COLO829 (cell line): Measurements from ENCODE around the gene CAMK1D.

Experiments used
- DNase-seq: peaks from one replicate; pipeline ENCODE4 v3.0.0; 2012; ENCODE audit warnings: low spot score

Gene CAMK1D

DNA sequence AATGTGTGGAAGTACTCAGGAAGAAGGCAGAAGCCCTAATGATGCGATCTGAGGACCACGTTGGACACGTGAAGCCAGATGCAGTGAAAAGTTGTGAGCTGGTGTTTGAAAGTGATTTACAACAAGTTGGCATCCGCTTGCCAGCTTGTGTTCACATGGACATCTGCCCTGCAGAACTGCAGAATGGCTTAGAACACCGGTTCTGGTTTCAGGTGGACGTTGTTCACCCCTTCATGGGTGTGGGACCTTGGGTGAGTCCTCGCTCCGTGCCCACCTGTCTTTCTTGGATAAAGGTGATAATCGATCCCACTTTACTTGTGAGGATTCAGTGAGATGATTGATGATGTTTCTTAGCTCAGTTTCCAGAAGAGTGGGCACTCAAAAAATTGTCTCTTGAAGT, 53.8 kb downstream of the CAMK1D start:
- no peak for DNase-seq

DNA sequence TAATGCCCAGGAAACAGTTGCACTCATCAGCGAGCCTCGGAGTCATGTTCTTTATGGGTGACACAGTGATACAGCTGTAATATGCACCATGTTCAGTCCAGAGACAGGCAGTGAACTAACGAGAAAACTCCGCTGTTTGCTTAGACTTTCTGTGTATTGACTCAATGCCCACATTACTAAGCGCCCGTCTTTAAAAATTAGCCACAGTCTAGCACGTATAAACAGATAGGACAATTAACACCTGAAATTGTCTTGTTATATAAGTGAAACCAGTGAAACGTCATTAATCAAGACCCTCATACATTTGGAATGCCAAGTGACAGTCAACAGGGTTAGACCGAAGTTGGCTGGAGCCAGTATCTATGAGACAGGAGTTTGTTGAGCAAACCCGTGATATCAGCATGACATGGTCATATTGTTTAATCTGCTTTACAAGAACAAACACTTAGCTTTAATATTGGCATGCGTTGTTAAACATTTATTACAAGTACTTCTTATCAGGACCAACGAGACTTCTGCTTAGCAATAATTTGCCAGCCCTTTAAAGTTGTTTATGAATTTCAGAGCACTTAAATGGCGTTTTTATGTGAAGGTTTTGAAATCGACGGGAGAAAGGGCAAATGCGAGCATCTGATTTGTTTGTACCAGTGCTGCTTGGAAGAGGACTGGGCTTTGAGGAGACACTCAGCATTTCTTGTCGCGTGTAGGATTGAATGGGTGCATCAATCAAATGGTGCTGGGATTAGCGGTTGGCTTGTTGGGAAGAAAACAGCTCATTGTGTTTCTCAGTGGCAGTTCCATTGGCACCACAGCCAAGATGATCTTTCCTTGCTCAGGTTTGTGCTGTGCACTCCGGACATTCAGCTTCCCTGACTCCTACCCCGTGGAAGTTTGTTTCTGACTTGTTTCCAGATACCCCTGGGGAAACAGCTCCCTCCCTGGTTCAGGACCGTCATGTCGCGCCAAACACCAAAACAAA, 56.3 kb downstream of the CAMK1D start:
- DNase-seq: no peak

DNA sequence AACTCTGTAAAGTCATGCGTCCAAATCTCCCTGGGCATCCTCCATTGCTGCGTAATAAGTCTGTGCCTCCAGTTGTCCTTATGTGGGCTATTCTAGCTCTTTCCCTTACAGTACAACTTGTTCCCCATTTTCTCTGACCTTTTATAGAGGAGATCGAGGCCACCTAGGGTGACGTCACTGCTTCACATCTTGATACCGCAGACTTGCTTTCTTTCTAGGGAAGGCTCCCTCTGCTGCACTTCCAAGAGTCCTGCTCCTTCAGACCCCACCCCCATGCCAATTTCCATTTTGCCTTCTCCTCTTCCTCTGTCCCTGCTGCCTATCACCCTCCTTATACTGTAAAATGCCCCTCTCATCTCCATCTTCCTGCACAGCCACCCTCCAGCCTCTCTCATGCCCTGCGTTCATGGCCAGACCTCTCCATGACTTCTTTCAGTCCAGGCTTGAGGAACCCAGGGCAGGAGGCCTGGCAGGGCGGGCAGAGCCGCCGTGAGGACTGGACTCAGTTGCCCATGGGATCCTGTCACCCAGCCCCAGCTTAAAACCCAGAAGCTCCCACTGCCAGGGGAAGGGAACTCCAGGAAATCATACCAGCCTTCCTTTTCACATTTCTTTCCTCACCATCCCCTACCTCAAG, 57.5 kb downstream of the CAMK1D start:
- no peak for DNase-seq

DNA sequence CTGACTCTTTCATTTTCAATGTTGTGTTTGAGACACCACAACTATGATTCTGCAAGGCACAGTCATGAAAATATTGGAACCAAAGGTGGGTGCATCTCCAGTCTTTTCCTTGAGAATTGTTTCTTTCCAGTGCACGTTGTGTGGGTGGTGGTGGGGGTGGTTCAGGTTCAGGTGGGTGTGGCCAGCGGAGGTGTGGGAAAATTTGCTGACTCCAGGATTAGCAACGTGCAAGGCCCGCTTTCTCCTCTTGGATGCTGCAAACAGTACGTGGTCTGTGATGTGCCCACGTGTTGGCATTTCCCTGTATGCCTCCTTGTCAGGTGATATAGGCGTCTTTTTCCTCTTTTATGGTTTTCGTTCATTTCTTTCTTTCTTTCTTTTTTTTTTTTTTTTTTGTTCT, 59.1 kb downstream of the CAMK1D start:
- no peak for DNase-seq

DNA sequence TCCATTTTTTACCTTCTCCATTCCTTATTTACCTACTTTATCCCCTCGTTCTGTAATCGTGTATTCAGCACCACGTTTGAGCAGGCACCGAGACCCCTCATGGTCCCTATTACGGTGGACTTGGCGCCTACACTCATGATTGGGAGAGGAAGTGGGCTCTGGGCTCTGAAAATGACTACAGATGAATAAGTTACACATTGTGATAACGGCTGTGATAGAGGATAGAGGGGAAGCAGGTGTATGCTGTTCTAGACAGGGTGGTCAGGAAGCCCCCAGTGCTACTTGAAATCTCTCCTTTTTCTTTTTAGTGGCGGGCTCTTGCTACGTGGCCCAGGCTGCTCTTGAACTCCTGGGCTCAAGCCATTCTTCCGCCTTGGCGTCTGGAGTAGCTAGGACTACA, 59.8 kb downstream of the CAMK1D start:
- DNase-seq: no peak

DNA sequence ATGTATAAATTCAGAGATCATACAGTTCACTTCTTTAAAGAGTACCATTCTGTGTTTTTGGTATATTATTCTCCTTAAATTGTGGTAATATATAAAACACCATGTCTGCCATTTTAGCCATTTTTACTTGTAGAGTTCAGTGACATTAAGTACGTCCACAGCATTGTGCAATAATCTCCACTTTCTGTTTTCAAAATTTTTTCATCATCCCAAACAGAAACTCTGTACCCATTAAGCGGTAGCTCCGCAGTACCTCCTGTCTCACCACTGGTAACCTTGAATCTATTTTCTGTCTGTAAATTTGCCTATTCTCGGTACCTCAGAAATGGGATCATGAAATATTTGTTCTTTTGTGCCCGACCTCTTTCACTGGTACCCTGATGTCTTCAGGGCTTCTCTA, 60.3 kb downstream of the CAMK1D start:
- DNase-seq: no peak

DNA sequence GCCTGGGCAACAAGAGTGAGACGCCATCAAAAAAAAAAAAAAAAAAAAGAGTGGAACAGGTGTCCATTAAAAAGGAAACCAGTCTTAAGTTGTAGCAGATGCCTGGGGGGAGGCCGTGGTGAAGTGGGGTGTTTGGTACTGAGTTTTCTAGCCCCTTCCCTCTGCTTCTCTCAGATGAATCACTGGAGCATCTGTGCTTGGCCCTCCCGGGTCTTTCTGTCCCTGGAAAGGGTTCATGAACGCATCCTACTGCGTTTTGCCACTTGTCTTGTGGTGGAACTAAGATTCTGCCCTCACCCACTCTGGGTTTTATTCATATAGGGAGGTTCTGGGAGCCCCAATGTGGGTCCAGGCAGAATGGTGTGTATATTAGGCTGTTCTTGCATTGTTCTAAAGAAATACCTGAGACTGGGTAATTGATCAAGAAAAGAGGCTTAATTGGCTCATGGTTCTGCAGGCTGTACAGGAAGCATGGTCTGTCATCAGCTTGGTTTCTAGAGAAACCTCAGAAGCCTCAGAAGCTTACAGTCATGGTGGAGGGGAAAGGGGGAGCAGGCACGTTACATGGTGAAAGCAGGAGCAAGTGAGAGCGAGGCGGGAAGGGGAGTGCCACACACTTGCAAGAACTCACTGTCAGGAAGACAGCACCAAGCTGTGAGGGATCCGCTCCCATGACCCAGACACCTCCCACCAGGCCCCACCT, 63.5 kb downstream of the CAMK1D start:
- DNase-seq: no peak

DNA sequence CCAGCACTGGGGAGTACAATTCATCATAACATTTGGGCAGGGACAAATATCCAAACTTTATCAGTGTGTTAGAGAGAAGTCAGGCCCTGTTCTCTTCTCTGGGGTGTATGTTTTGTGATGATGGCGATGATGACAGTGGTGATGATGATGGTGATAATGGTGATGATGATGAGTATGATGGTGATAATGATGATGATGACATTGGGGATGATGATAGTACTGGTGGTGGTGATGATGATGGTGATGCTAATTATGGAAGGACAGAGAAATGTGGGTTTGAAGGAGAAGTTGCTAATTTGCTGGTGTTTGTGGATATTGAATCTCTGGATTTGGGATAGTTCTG, 64.0 kb downstream of the CAMK1D start:
- DNase-seq: no peak

DNA sequence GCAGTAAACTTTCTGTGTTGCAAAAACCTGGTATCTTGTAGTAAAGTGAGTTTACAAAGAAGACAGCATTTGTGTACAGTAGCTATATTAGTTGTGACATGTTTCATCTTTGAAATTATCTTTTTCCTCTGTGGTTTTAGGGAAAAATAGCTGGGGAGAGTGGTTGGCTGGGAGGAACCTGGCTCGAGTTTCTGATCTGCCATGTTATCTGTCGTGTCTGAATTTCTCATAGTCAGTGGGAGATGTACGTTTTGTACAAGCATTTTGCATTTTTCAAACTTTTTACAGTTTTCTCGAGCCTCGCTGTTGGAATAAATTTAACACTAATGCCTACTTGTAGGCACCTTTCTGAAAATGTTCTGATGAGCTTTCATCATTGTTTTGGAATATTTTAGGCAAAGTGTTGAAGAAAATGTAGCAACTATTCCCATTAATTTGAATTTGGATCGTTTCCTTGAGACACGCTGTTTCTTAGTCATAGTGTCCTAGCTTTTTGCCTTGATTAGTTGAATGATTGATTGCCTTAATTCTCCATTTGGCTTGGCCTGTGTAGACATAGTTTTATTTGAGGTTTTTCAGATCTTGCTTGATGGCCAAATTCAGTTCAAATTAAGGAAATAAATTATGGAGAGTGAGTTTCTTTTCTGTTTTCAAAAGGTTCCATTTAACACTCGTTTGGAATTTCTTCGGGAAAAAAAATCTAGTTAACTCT, 65.1 kb downstream of the CAMK1D start:
- DNase-seq: no peak

DNA sequence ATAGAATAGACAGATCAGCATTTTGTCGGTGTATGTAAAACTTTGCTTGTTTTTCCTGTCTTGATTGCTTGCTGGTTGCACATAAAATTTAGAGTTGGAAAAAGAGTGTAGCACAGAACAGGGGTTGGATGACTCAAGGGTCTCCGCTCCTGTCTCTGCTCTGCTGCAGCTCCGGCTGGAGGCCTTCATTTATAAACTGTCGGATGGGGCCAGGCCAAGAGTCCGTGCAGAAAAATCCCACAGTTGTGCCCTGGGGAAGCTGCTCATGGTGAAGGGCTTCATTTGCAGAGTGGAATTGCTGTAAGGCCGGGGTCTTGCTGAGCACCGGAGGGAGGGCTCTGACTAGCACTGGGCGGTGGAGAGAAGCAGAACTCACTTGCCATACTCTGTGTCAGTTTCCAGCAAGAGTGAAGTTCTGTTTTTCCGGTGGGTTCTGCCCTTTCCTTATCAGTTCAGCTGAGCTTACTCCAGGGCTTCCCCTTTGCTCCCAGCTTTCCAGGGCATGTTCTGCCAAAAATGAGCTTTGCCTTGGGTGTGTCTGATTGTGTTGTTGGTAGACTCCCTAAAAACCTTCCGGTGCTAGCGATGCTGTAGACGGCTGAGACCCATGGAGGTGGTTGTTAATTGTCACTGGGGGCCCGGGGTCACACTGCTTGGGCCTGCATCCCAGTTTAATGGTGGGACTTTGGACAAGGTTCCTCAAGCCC, 67.2 kb downstream of the CAMK1D start:
- no peak for DNase-seq

DNA sequence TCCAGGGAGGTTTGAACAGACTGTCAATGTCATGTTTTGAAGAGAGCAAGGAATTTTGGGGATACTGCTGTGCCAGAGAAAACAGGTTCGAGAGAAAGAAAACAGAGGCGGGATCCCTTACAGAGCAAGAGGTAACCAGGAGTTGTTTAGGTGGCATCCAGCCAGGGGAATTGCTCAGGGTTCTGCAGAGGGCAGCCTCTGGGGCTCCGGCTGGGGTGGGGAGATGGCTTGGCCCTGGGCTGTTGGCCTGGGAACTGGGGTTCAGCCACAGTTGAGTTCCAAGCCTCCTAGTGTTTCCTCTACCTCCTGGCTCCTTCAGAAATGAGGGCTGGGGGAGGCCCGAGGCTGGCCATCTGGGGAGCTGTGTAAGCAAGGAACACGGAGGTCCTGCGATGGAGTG, 68.0 kb downstream of the CAMK1D start:
- no peak for DNase-seq

DNA sequence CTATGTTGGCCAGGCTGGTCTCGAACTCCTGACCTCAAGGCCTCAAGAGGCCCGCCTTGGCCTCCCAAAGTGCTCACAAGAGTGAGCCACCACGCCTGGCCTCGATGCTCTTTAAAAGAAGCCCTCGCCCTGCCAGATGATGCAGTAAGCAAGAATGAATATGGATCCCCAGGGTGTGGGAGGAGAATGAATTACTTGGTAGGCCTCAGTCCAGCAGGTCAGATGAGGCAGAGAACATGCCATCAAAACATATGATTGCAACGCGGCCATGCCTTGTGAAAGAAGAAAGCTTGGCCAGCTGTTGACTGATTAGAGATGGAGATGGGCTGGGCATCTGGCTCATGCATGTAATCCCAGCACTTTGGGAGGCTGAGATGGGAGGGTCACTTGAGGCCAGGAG, 68.7 kb downstream of the CAMK1D start:
- DNase-seq: no peak

DNA sequence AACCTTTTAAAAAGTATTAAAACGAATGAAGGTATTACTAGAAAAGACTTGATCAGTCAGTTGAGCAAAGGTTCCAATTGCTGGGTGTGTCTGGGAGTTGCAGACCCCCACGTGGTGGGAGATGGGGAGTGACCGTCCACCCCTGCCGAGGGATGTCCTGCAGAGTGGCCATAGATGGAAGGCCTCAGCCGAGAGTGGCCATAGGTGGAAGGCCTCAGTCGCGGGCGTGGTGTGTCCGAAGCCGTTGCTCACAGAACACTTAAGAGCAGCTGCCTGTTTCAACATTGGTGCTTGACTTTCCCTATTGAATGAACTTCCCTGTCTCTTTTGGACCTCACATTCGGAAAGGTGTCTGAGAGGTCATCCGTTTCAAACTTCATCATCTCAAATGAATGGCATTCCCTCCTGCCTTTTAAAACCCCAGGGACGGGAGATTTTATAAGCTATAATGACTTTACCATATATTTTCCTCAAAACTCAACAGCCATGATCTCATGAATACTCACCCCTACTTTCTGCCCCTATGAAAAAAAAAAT, 69.4 kb downstream of the CAMK1D start:
- DNase-seq: no peak

DNA sequence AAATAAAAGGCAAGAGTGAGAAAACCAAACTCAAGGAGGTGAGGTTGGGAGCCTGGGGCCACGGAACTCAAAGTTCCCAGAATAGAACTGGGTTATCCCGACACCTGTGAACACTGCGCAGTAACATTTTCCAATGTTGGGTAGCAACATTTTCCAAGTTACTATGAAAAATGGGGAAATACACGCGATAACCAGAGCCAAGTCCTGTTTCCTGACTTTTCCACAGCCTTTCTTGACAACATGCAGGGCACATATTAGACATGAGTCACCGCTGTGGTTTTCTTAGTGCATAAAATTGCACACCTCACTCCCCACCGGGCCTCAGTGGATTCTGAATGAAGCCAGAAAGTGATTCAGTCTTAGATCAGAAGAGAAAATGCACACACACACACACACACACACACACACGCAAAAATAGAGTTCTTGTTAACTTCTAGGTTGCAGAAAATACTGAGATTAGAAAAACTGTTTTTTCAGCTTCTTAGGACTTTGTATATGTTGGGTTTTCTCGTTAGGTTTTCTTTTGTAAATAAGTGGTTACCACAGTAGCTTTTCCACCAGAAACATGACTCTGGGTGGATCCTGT, 70.0 kb downstream of the CAMK1D start:
- no peak for DNase-seq

DNA sequence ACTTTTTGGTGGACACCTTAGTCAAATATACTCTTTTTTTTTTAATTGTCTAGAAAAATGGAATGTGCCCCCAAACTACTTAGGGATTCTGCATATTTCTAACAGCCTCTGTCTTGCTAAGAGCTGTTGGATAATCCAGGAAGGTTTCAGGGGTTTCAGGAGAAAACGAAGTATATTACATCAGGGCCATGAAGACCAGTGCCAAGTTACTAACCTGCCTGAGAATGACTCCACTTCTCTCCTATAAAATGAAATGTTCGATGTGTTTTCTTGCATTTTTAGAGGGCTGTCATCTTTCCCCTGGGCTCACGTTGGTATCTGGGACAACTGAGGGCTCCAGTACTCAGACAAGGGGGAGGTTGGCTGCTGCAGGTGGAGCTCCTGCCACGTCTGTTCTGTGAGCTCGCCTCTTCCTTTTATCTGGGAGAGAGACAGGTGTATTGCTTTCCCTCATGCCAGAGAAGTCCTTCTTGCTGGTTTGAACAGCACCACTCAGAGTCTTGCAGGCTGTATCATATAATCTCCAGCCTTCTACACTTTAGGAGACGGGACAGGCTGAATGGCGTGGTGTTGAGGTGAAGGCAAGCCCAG, 71.3 kb downstream of the CAMK1D start:
- DNase-seq: no peak

DNA sequence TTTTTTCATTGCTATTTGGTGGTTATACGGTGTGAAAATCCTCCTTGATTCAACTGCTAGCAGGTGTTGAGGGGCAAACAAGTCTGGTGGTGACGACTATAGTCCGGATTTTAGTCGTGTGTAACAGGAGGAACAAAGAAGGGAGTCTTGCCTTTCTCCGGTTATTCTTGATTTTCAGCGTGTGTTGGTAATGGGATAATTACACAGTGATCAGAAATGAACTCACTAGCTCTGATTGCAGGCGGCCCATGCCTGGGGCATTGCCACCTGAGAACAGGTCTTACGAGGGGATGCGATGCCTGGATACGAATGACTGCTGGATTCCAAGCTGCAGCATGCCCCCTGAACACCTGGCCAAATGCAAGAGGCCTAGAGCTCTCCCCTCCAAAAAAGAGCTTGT, 72.8 kb downstream of the CAMK1D start:
- DNase-seq: no peak

DNA sequence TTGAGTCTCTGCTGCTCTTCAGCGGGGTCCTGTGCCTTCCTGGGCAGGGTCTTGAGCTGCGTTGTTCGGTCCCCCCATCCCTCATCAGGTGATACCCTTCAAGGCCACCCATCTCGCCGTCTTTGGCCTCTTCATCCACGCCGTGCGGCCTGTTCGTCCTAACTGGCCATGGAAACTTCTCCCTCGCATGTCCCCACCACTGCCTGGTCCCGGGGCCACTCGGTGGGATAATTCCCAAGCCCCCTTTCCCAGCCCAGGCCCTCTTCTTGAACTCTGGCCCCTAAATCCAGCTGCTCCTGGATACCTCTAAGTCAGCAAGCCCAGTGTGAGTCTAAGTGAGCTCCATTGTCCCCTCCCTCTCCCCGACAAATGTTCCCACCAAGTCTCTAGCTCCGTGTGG, 74.5 kb downstream of the CAMK1D start:
- no peak for DNase-seq

DNA sequence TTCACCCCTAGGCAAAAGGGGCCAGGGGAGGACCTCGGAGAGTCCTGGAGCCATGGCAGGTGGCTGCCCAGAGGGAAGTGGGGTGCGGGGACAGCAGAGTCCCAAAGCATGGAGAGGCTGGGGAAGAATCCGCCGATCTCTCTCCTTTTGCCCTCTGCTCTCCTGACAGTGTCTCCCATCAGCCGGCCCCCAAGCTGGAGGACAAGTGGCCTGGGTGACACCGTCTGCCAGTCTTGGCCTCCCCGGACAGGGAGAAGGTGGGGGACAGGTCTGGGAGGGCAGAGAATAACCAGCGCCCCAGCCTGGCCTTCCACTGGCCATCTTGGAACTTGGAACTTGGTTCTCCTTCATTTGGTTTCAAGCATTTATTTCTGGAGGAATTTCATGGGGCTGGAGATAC, 77.9 kb downstream of the CAMK1D start:
- DNase-seq: no peak

DNA sequence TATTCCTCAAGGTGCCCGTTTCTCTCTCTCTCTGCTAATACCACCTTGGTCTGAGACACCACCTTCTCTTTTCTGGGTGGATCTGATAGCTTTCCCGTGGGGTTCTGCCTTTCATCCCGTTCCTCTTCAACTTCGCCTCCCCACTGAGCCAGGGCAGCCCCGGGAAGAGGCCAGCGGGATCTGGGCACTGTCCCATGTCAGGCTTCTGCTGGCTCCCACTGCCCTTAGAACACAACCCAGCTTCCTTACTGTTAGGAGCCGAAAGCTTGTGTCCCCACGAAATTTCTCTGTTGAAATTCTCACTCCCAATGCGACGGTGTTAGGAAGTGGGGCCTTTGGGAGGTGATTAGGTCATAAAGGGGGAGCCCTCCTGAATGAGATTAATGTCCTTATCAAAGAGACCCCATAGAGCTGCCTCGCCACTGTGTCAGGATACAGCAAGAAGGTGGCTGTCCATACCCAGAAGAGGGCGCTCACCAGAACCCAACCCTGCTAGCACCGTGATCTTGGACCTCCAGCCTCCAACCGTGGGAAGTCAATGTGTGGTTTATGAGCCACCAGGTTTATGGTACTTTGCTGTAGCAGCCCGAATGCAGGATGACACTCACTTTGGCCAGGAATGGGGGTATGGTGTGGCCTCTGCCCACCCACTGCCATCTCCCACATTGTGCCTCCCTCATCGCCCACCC, 79.2 kb downstream of the CAMK1D start:
- DNase-seq: no peak

DNA sequence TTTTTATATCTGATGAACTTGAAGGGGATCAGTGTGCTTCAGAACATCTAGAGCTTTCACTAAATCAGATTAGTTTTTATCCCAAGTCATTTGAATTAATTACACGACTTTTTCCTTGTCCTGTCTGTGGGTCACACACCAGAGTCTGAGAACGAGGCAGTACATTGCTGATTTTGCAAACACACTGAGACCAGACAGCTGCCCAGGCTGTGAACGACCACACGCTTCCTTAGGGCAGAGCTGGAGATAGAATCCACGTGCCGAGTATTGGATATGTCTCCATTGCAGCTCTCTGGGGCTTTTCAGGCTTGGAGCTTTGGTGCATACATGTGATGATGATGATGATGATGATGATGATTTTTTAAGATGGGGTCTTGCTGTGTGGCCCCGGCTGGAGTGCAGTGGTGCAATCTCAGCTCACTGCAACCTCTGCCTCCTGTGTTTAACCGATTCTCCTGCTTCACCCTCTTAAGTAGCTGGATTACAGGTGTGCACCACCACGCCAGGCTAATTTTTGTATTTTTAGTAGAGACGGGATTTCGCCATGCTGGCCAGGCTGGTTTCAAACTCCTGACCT, 81.1 kb downstream of the CAMK1D start:
- no peak for DNase-seq
